Uterus (tissue), 4 donors: ENCODE data around the gene TXNRD2. TPM values are rescaled to one million over a fixed set of nuclear protein-coding genes. Genes with fewer than 3 reads are reported as not detected.

Experiments used
- DNase-seq, 2 donors: peaks; one replicate each; pipeline ENCODE4 v3.0.0-alpha.2; 2019 to 2020
- H3K27ac ChIP-seq, 2 donors: fragments of 200-600 bp; sonication (generic); 1 replicate in 1 of 2; 2 replicates in 1 of 2; pipeline ENCODE4 v1.5.1; 2016 to 2018
- H3K27me3 ChIP-seq, 2 donors: fragments of 200-600 bp; sonication (generic); one replicate each; pipeline ENCODE4 v1.5.1; 2018 to 2019; ENCODE audit warnings: control low read depth in 1 of 2
- H3K36me3 ChIP-seq, 2 donors: fragments of 200-600 bp; sonication (generic); one replicate each; pipeline ENCODE4 v1.5.1; 2019; ENCODE audit warnings: control low read depth in 1 of 2
- H3K4me1 ChIP-seq, 2 donors: fragments of 200-600 bp; sonication (generic); one replicate each; pipeline ENCODE4 v1.5.1; 2018 to 2019; ENCODE audit warnings: control low read depth in 1 of 2
- H3K4me3 ChIP-seq, 2 donors: fragments of 200-600 bp; sonication (generic); 1 replicate in 1 of 2; 2 replicates in 1 of 2; pipeline ENCODE4 v1.5.1; 2018 to 2019; ENCODE audit warnings: mild to moderate bottlenecking in 1 of 2
- H3K9me3 ChIP-seq, 2 donors: fragments of 200-600 bp; sonication (generic); one replicate each; pipeline ENCODE4 v1.5.1; 2019; ENCODE audit warnings: control low read depth in 1 of 2
- CTCF ChIP-seq, 4 experiments: fragments of 200-600 bp in 2 of 4; fragments of 450-650 bp in 2 of 4; sonication (generic) in 2 of 4; IDR thresholded peaks; one replicate each; pipeline ENCODE4 v1.5.1; 2016 to 2019; ENCODE audit warnings: antibody characterized with exemption in 4 of 4, mild to moderate bottlenecking in 2 of 4, moderate library complexity in 1 of 4
- POLR2A ChIP-seq, 2 donors: fragments of 450-650 bp; IDR thresholded peaks; one replicate each; pipeline ENCODE4 v1.6.1; 2016; ENCODE audit warnings: antibody characterized with exemption in 2 of 2, mild to moderate bottlenecking in 1 of 2, moderate library complexity in 1 of 2
- intact Hi-C: fragments of 100-400 bp; cut with DNase I; formaldehyde crosslinking; loops from one replicate; pipeline ENCODE4 v1.15.1; 2023; ENCODE audit warnings: low total_unique reads
- total RNA-seq, 4 donors: library from RNA; depleted of rRNA in 3 of 4; stranded (reverse); fragments of >200 nt in 3 of 4; gene quantifications; one replicate each; pipeline versions ENCODE4 v1.1.0 to v1.2.4, GENCODE V29; 2014 to 2023
- donor health status: DM: yes; HTN: yes; CAD: no.

The TXNRD2 gene
- total RNA-seq, 4 donors from 2014 or later: 14.7 to 48.9 (median 25.6) TPM

GRCh38 chr22:19842393-19843106, 99.1 kb downstream of the TXNRD2 start:
- Histone ChIP-seq H3K4me1 (no peaks in the 10 kb centered on the region), H3K36me3 (no peaks in the 10 kb centered on the region), H3K27me3 (no peaks in the 10 kb centered on the region), H3K9me3 (no peaks in the 10 kb centered on the region), H3K4me3 (no peak overlapping the region), H3K27ac (no peak overlapping the region)
- no peak for TF ChIP-seq CTCF (IDR thresholded peaks at IDR 0.05)
- no peak for TF ChIP-seq POLR2A (IDR thresholded peaks at IDR 0.05)
- intact Hi-C loops: no loop called here
- DNase-seq: no peak

DNA sequence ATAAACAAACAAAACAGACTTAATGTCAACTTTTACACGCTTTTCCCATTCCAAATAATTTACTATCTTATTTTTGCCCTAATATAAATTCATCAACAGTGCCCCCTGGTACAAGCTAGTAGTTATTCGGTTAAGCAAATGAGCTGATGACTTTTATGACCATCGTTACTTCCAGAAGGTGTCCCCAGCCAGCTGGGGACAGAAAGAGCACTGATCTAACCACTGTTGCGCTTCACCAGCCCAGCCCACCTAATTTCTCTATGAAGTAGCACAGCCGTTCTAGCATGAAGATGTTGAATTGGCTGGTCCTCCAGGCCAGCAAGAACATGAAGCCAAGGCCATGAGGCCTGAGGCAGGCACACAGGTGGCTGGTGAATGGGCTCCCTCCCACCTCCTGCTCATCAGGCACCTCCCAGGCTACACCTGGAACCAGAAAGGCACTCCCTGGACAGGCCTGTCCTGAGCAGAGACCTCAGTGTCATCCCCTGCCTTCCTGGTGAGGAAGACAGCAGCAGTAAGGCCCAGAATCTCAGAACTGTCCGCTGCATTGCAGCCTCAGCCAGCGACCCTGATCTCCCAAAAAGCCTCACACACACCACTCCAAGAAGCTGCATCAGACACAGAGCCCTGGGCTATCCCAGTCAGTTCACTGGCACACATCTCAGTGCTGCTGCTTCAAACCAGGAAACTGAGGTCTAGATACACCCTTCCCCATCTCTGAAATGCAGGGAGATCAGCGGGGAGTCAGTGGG, 99.8 kb downstream of the TXNRD2 start:
- no peaks in the 10 kb centered on the region for H3K4me1 ChIP-seq
- no peaks in the 10 kb centered on the region for H3K9me3 ChIP-seq
- no peaks in the 10 kb centered on the region for H3K27me3 ChIP-seq
- H3K36me3 ChIP-seq: no peaks in the 10 kb centered on the region
- no peak for TF ChIP-seq CTCF (IDR thresholded peaks at IDR 0.05)
- no peak for TF ChIP-seq POLR2A (IDR thresholded peaks at IDR 0.05)
- no peak for DNase-seq
- H3K4me3 ChIP-seq: no peak overlapping the region
- intact Hi-C loops: no loop called here
- H3K27ac ChIP-seq: no peak overlapping the region

DNA sequence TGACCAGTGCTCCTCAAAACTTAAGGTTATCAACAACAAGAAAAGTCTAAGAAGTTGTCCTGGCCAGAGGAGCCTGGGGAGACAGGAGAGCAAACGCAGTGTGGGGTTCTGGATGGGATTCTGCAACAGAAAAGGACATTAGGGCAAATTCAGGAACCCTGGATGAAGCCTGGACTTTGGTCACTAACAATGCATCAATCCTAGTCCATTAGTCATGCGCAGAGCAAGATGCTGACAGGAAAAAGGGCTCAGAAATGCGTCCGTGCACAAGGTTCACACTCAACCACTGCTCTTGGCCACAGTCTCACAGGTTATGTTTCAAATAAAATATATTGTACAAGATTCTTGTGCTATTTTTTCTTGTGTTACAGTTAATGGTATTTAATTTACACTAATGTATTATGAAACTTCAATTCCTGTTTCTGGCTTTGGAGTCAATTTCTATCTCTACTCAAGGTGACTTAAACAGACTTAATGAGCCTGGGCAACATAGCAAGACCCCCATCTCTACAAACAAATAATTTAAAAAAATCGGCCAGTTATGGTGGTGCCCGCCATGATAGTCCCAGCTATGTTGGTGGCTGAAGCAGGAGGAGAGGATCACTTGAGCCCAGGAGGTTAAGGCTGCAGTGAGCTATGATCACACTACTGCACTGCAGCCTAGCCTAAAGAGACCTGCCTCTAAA, 100.5 kb downstream of the TXNRD2 start:
- H3K4me1 ChIP-seq: no peaks in the 10 kb centered on the region
- no peak overlapping the region for H3K4me3 ChIP-seq
- no peaks in the 10 kb centered on the region for H3K36me3 ChIP-seq
- TF ChIP-seq POLR2A (IDR thresholded peaks at IDR 0.05) (no peak), CTCF (IDR thresholded peaks at IDR 0.05) (no peak)
- no peak for DNase-seq
- H3K27ac ChIP-seq: no peak overlapping the region
- intact Hi-C loops: no loop called here
- H3K9me3 ChIP-seq: no peaks in the 10 kb centered on the region
- no peaks in the 10 kb centered on the region for H3K27me3 ChIP-seq

DNA sequence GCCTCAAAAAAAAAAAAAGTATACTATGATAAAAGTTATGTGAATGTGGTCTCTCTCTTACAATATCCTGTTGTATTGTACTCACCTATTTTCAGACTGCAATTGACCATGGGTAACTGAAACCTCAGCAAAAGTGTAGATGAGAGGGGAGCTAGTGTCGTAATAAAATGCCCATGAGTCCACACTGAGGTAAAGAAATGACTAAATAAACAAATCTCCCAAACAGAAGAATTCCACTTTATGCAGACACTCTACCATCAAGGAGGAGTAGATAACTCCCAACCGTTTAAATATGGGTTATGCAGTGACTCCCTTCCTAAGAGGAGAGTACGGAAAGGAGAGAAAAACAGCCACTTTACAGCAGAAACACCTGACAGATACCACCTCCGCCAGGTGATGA, 101.6 kb downstream of the TXNRD2 start:
- DNase-seq: no peak
- intact Hi-C loops: no loop called here
- H3K4me1 ChIP-seq: no peaks in the 10 kb centered on the region
- no peak overlapping the region for H3K27ac ChIP-seq
- H3K27me3 ChIP-seq: no peaks in the 10 kb centered on the region
- no peak overlapping the region for H3K4me3 ChIP-seq
- H3K9me3 ChIP-seq: no peaks in the 10 kb centered on the region
- TF ChIP-seq CTCF (IDR thresholded peaks at IDR 0.05) (no peak), POLR2A (IDR thresholded peaks at IDR 0.05) (no peak)
- no peaks in the 10 kb centered on the region for H3K36me3 ChIP-seq

- Histone ChIP-seq H3K4me3 (no peak overlapping the region), H3K27ac (no peak overlapping the region), H3K27me3 (no peaks in the 10 kb centered on the region), H3K36me3 (no peaks in the 10 kb centered on the region), H3K4me1 (no peaks in the 10 kb centered on the region), H3K9me3 (no peaks in the 10 kb centered on the region)
- DNase-seq: no peak
- TF ChIP-seq POLR2A (IDR thresholded peaks at IDR 0.05) (no peak), CTCF (IDR thresholded peaks at IDR 0.05) (no peak)
- intact Hi-C loops: no loop called here
These were observed 103.7 kb downstream of the TXNRD2 start for GRCh38 chr22:19837915-19838314.
